HepG2 (cell line): ENCODE data around the gene PCBD1. TPM values are rescaled to one million over a fixed set of nuclear protein-coding genes. Genes with fewer than 3 reads are reported as not detected.

Experiments
- ATAC-seq: fragments of 200-7000 bp; cut with Tn5 transposase; 3 replicates; pipeline ENCODE4 v1.9.1; 2020; ENCODE audit warnings: mild to moderate bottlenecking, moderate library complexity
- BruUV-seq: library from RNA; stranded (reverse); fragments of 400-500 nt; replicated peaks from 2 replicates; lab custom pipeline; 2021; lab: Mats Ljungman, UMichigan
- CTCF ChIA-PET: fragments of 300-600 bp; formaldehyde crosslinking; extraction: SDS; loops from one replicate; lab custom pipeline; 2021; ENCODE audit warnings: low total read pairs, inconsistent platforms, low intra/inter-chr PET ratio; lab: Yijun Ruan, JAX
- POLR2A ChIA-PET: fragments of 350-600 bp; sonication (Branson Sonifier 250); formaldehyde crosslinking; loops from one replicate; lab custom pipeline; 2020; ENCODE audit warnings: antibody characterized with exemption, inconsistent platforms; lab: Yijun Ruan, JAX
- DNase-seq: peaks from one replicate; pipeline ENCODE4 v3.0.0-alpha.2; 2015; ENCODE audit warnings: low spot score
- FAIRE-seq: peaks from 3 replicates; lab custom pipeline; 2011; peaks lifted over from hg19 to GRCh38; lab: Jason Lieb, UNC
- H2AFZ ChIP-seq: one replicate; pipeline ENCODE4 v1.6.1; 2011; ENCODE audit warnings: low read length, inconsistent platforms
- H3K27ac ChIP-seq: fragments of 300-600 bp; 3 replicates; pipeline ENCODE4 v1.8.0; 2011; ENCODE audit warnings: mixed run types, mild to moderate bottlenecking, mixed read lengths, low read length, inconsistent platforms; ENCODE audit not compliant: insufficient read depth; ENCODE audit errors: extremely low read length
- H3K27me3 ChIP-seq, 2 experiments: fragments of 200-600 bp in 1 of 2; 2 replicates in 1 of 2; 3 replicates in 1 of 2; pipeline versions ENCODE4 v1.6.0 to v1.8.0; 2011; ENCODE audit warnings: low read length in 2 of 2, mild to moderate bottlenecking in 2 of 2, moderate library complexity in 2 of 2, inconsistent platforms in 1 of 2; ENCODE audit not compliant: insufficient read depth in 2 of 2, control insufficient read depth in 1 of 2
- H3K36me3 ChIP-seq, 2 experiments: fragments of 200-600 bp in 1 of 2; replicated peaks in 1 of 2; 2 replicates in 1 of 2; 3 replicates in 1 of 2; pipeline versions ENCODE4 v1.5.1 to v1.8.0; 2011; ENCODE audit warnings: low read length in 2 of 2, inconsistent platforms in 1 of 2; ENCODE audit not compliant: insufficient read depth in 2 of 2, control insufficient read depth in 1 of 2
- H3K4me1 ChIP-seq: 2 replicates; pipeline ENCODE4 v1.5.1; 2012; ENCODE audit warnings: low read length, inconsistent platforms; ENCODE audit not compliant: insufficient read depth
- H3K4me2 ChIP-seq: 2 replicates; pipeline ENCODE4 v1.6.0; 2011; ENCODE audit warnings: low read depth, low read length, inconsistent platforms
- H3K4me3 ChIP-seq, 3 experiments: fragments of 200-600 bp in 1 of 3; sonication (generic), shearing (Covaris generic) in 1 of 3; replicated peaks in 1 of 3; 2 replicates each; pipeline ENCODE4 v1.5.1; 2011 to 2016; ENCODE audit warnings: low read length in 3 of 3, inconsistent platforms in 2 of 3, low read depth in 2 of 3, mild to moderate bottlenecking in 2 of 3, control low read depth in 1 of 3, mixed read lengths in 1 of 3; ENCODE audit not compliant: insufficient read depth in 1 of 3
- H3K79me2 ChIP-seq: one replicate; pipeline ENCODE4 v1.6.1; 2011; ENCODE audit warnings: low read length, inconsistent platforms; ENCODE audit not compliant: insufficient read depth
- H3K9ac ChIP-seq: 2 replicates; pipeline ENCODE4 v1.6.0; 2011; ENCODE audit warnings: mild to moderate bottlenecking, low read depth, low read length, inconsistent platforms; ENCODE audit not compliant: insufficient read depth
- H3K9me3 ChIP-seq: 2 replicates; pipeline ENCODE4 v1.5.1; 2012; ENCODE audit warnings: mild to moderate bottlenecking, low read length
- H4K20me1 ChIP-seq: 2 replicates; pipeline ENCODE4 v1.6.0; 2011; ENCODE audit warnings: inconsistent platforms, mild to moderate bottlenecking, low read length, moderate library complexity; ENCODE audit not compliant: insufficient read depth
- CAMTA2 ChIP-seq: sonication (generic); formaldehyde crosslinking; IDR thresholded peaks from 2 replicates; pipeline ENCODE4 v1.4.0; 2020; ENCODE audit warnings: mild to moderate bottlenecking, missing genetic modification reagents, borderline replicate concordance
- CC2D1A ChIP-seq: sonication (generic); formaldehyde crosslinking; IDR thresholded peaks from 2 replicates; pipeline ENCODE4 v1.8.1; 2023; ENCODE audit warnings: mild to moderate bottlenecking, missing genetic modification reagents
- CCDC6 ChIP-seq: sonication (generic); formaldehyde crosslinking; IDR thresholded peaks from 2 replicates; pipeline ENCODE4 v1.8.1; 2022; ENCODE audit warnings: mild to moderate bottlenecking, missing genetic modification reagents, moderate library complexity
- CREB1 ChIP-seq, 2 experiments: fragments of 450-650 bp in 1 of 2; IDR thresholded peaks; 2 replicates each; pipeline ENCODE4 v1.6.1; 2016 to 2017; ENCODE audit warnings: control low read depth in 1 of 2, mild to moderate bottlenecking in 1 of 2, missing compliant biosample characterization in 1 of 2, missing genetic modification characterization in 1 of 2
- GLI4 ChIP-seq: sonication (generic); formaldehyde crosslinking; IDR thresholded peaks from 2 replicates; pipeline ENCODE4 v1.5.1; 2020; ENCODE audit warnings: missing genetic modification reagents, mild to moderate bottlenecking, moderate library complexity, borderline replicate concordance
- HDAC1 ChIP-seq: sonication (generic); formaldehyde crosslinking; IDR thresholded peaks from 2 replicates; pipeline ENCODE4 v1.5.1; 2020; ENCODE audit warnings: mild to moderate bottlenecking, missing genetic modification reagents
- HNRNPL ChIP-seq: fragments of 200-400 bp; formaldehyde crosslinking; IDR thresholded peaks from 2 replicates; pipeline ENCODE4 v1.6.1; 2017; ENCODE audit warnings: mild to moderate bottlenecking, low read depth, low read length
- MTERF4 ChIP-seq: sonication (generic); formaldehyde crosslinking; IDR thresholded peaks from 2 replicates; pipeline ENCODE4 v1.8.0; 2023; ENCODE audit warnings: mild to moderate bottlenecking, missing genetic modification reagents
- PLRG1 ChIP-seq: fragments of 450-650 bp; conservative IDR thresholded peaks from 2 replicates; pipeline ENCODE4 v1.6.1; 2016
- RAD51 ChIP-seq: fragments of 450-650 bp; IDR thresholded peaks from 2 replicates; pipeline ENCODE4 v1.6.1; 2016; ENCODE audit warnings: borderline replicate concordance
- ZBTB38 ChIP-seq: sonication (generic); formaldehyde crosslinking; IDR thresholded peaks from 2 replicates; pipeline ENCODE4 v1.5.1; 2020; ENCODE audit warnings: mild to moderate bottlenecking, missing genetic modification reagents
- ZNF20 ChIP-seq: sonication (generic); formaldehyde crosslinking; IDR thresholded peaks from 2 replicates; pipeline ENCODE4 v1.4.0; 2020; ENCODE audit warnings: mild to moderate bottlenecking, moderate library complexity, missing genetic modification reagents
- ZNF367 ChIP-seq: sonication (generic); formaldehyde crosslinking; IDR thresholded peaks from 2 replicates; pipeline ENCODE4 v1.4.0; 2020; ENCODE audit warnings: missing genetic modification reagents, borderline replicate concordance
- ZNF530 ChIP-seq: sonication (generic); formaldehyde crosslinking; IDR thresholded peaks from 2 replicates; pipeline ENCODE4 v1.5.0; 2020; ENCODE audit warnings: low read depth, mild to moderate bottlenecking, missing genetic modification reagents
- WGBS: methylation state at CpG from one replicate; pipeline ENCODE4 v1.1.6; 2017; ENCODE audit warnings: low lambda C conversion rate; 5-methylcytosine and 5-hydroxymethylcytosine counted together
- in situ Hi-C: cut with HindIII; loops from 2 replicates; pipeline ENCODE4 v1.10.0; 2017; ENCODE audit warnings: low pct_unique_long_range_greater_than_20kb; ENCODE audit not compliant: extremely low pct_ligation_motif_present
- intact Hi-C: fragments of 100-400 bp; cut with micrococcal nuclease; formaldehyde crosslinking; loops from one replicate; pipeline ENCODE4 v1.10.0; 2022; ENCODE audit not compliant: unreplicated experiment
- polyA plus RNA-seq, 8 experiments: library from polyadenylated mRNA; depleted of rRNA in 3 of 8; stranded (reverse) in 7 of 8; unstranded in 1 of 8; fragments of >200 nt; fragmentation: Illumina TruSeq in 4 of 8; extraction: Trizol in 4 of 8; gene quantifications; 2 replicates each; pipeline versions ENCODE4 v1.2.1 to v1.2.3, GENCODE V29; 2011 to 2016; ENCODE audit warnings: low read depth in 4 of 8, missing spikeins in 1 of 8, mixed read lengths in 1 of 8; ENCODE audit not compliant: insufficient read depth in 1 of 8
- total RNA-seq, 5 experiments: library from RNA; depleted of rRNA; stranded (reverse); fragments of >200 nt; fragmentation: Illumina TruSeq; extraction: Trizol; gene quantifications; 2 replicates each; pipeline ENCODE4 v1.2.3, GENCODE V29; 2016; ENCODE audit warnings: low read depth in 1 of 5
- TF ChIP-seq, protein P1 (sequence below): sonication (generic); formaldehyde crosslinking; IDR thresholded peaks from 2 replicates; pipeline ENCODE4 v1.5.0; 2020; ENCODE audit warnings: mild to moderate bottlenecking, missing genetic modification reagents
- TF ChIP-seq, protein P2 (sequence below): sonication (generic); formaldehyde crosslinking; IDR thresholded peaks from 2 replicates; pipeline ENCODE4 v1.8.0; 2022; ENCODE audit warnings: missing genetic modification reagents, mild to moderate bottlenecking, inconsistent platforms, borderline replicate concordance
- TF ChIP-seq, protein P3 (sequence below): sonication (generic); formaldehyde crosslinking; IDR thresholded peaks from 2 replicates; pipeline ENCODE4 v1.8.0; 2022; ENCODE audit warnings: missing genetic modification reagents, mild to moderate bottlenecking, borderline replicate concordance

The PCBD1 gene
- total and polyA plus RNA-seq, 2 of the 13 experiments (the other 11 are each of a cell fraction or from before 2014, with no cell fraction given), result 95.3 to 168 TPM

- TF ChIP-seq, protein P1, sequence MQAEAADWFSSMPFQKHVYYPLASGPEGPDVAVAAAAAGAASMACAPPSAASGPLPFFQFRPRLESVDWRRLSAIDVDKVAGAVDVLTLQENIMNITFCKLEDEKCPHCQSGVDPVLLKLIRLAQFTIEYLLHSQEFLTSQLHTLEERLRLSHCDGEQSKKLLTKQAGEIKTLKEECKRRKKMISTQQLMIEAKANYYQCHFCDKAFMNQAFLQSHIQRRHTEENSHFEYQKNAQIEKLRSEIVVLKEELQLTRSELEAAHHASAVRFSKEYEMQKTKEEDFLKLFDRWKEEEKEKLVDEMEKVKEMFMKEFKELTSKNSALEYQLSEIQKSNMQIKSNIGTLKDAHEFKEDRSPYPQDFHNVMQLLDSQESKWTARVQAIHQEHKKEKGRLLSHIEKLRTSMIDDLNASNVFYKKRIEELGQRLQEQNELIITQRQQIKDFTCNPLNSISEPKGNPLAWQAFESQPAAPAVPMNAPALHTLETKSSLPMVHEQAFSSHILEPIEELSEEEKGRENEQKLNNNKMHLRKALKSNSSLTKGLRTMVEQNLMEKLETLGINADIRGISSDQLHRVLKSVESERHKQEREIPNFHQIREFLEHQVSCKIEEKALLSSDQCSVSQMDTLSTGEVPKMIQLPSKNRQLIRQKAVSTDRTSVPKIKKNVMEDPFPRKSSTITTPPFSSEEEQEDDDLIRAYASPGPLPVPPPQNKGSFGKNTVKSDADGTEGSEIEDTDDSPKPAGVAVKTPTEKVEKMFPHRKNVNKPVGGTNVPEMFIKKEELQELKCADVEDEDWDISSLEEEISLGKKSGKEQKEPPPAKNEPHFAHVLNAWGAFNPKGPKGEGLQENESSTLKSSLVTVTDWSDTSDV (CRISPR knock-in tag), result no peak
- no peak for TF ChIP-seq ZNF20 (CRISPR knock-in tag)
Observed at GRCh38 chr10:70913893-70914240, 25.5 kb upstream of the PCBD1 start (continued).

DNA sequence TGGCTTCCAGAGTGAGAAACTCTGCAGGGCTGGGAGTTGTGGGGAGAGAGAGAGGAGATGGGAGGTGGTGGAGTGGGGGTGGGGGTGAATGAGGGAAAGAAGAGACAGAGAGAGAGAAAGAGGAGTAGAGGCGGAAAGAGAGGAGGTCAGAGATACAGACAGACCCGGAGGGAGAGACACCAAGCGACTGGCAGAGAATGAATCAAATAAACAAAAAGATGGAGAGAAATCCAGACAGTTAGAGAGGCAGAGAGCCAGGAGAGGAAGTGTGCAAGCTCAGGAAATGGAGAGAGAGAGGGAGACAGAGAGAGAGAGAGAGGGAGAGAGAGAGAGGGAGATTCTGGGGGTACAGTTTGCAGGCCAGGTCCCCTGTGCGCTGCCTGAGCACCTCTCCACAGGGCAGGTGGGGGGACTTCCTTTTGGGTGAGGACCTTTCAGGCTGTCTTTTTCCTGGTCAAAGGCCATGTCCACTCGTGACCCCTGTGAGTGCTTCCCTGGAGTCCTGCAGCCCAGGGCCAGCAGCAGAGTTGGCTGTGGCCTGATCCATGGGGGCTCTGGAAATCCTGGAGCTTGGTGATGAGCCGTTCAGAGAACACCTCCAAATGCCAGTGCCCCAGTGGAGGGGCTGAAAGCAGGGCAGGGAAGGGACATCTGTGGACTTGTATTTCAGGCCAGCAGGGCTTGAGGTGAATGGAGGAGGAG, 25.0 kb upstream of the PCBD1 start:
- in situ Hi-C loops (no loop called here), intact Hi-C loops (no loop called here)
- CTCF ChIA-PET, result interaction anchor here (0.7 kb wide), 1 partner anchor 10 kb away, joined by 3 read pairs; no protein-coding TSS in a partner anchor
- H3K79me2 ChIP-seq, result no peaks in the 10 kb centered on the region
- no peaks in the 10 kb centered on the region for H3K36me3 ChIP-seq
- H2AFZ ChIP-seq, result no peak overlapping the region
- no TSS peak for BruUV-seq
- no peaks in the 10 kb centered on the region for H3K9me3 ChIP-seq
- no peaks in the 10 kb centered on the region for H4K20me1 ChIP-seq
- no peak overlapping the region for H3K27ac ChIP-seq
- FAIRE-seq (no peak), ATAC-seq (no peak), DNase-seq (no peak)
- H3K9ac ChIP-seq, result no peak overlapping the region
- no peak overlapping the region for H3K4me2 ChIP-seq
- H3K27me3 ChIP-seq, result peaks cover 5 to 62% of the 10 kb centered on the region in 2 experiments; a peak in 3 of 5 replicates
- no peak overlapping the region for H3K4me3 ChIP-seq
- no peaks in the 10 kb centered on the region for H3K4me1 ChIP-seq
- WGBS, result 27% methylated on average over 4 of the region's 6 CpGs
- POLR2A ChIA-PET, result no interaction called here
- TF ChIP-seq CCDC6 (CRISPR knock-in tag), result no peak
- no peak for TF ChIP-seq GLI4 (CRISPR knock-in tag)
- TF ChIP-seq CAMTA2 (CRISPR knock-in tag), result no peak
- TF ChIP-seq CREB1 (IDR thresholded peaks at IDR 0.05), result no peak
- no peak for TF ChIP-seq CREB1 (CRISPR knock-in tag; IDR thresholded peaks at IDR 0.05)
- TF ChIP-seq ZBTB38 (CRISPR knock-in tag), result no peak
- TF ChIP-seq, protein P2, sequence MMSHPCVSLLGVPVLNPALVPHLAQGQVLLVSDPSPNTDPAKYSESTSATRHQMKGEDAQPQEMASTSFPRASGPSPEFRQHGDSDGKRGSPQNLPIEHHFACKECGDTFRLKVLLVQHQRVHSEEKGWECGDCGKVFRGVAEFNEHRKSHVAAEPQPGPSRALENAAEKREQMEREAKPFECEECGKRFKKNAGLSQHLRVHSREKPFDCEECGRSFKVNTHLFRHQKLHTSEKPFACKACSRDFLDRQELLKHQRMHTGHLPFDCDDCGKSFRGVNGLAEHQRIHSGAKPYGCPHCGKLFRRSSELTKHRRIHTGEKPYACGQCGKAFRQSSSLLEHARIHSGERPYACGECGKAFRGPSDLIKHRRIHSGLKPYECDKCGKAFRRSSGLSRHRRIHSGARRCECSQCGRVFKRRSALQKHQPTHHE (CRISPR knock-in tag), result no peak
- TF ChIP-seq, protein P3, sequence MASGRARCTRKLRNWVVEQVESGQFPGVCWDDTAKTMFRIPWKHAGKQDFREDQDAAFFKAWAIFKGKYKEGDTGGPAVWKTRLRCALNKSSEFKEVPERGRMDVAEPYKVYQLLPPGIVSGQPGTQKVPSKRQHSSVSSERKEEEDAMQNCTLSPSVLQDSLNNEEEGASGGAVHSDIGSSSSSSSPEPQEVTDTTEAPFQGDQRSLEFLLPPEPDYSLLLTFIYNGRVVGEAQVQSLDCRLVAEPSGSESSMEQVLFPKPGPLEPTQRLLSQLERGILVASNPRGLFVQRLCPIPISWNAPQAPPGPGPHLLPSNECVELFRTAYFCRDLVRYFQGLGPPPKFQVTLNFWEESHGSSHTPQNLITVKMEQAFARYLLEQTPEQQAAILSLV (CRISPR knock-in tag), result no peak
- no peak for TF ChIP-seq RAD51
- TF ChIP-seq HNRNPL, result no peak
- no peak for TF ChIP-seq PLRG1
- TF ChIP-seq HDAC1 (CRISPR knock-in tag), result no peak
- no peak for TF ChIP-seq CC2D1A (CRISPR knock-in tag)
- no peak for TF ChIP-seq ZNF530
- no peak for TF ChIP-seq MTERF4 (CRISPR knock-in tag)
- TF ChIP-seq ZNF367 (CRISPR knock-in tag), result no peak
